GM03348 (cell line): ENCODE data around the gene MDH1.
"Not testable (repeated sequence)": the region's sequence is repeated elsewhere in the genome, so short reads cannot be mapped to it uniquely, and the experiment has no call there.

Experiments used
- DNase-seq: peaks from one replicate; pipeline ENCODE4 v3.0.0; 2012; ENCODE audit warnings: low spot score

MDH1 gene

DNA sequence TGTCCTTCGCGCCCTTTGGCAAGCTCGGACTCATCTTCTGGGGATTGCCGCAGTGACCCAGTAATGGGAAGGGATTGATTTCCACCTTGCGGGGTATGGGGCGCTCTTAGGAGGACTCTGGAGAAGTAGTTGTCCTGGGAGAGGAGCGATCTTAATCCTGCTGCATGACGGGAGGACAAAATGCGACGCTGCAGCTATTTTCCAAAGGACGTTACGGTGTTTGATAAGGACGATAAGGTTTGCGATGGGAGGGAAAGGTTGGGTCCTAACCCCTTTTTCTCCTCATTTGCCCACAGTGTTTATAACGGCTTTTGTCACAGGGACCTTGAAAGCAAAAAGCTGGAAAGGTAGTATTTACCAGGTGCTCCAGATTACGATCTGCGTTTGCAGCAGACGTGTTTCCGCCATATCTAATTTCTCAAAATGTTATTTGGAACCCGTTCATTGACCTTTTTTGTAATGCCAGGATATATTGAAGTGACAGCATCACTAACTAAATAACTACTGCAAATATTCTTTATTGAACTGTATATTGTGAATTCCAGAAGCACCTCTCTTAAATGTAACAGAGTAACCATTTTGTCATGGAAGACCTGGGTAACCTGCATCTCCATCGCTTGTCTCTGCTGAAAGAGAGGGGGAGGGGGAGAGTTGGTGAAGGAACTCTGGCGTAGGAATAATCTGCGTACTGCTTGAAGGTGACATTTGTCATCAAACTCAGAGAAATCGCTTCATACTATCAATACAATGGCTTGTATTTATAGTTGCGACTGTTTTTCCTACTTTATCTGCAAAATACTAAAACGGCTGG, 590 bp downstream of the MDH1 start:
- no peak for DNase-seq

DNA sequence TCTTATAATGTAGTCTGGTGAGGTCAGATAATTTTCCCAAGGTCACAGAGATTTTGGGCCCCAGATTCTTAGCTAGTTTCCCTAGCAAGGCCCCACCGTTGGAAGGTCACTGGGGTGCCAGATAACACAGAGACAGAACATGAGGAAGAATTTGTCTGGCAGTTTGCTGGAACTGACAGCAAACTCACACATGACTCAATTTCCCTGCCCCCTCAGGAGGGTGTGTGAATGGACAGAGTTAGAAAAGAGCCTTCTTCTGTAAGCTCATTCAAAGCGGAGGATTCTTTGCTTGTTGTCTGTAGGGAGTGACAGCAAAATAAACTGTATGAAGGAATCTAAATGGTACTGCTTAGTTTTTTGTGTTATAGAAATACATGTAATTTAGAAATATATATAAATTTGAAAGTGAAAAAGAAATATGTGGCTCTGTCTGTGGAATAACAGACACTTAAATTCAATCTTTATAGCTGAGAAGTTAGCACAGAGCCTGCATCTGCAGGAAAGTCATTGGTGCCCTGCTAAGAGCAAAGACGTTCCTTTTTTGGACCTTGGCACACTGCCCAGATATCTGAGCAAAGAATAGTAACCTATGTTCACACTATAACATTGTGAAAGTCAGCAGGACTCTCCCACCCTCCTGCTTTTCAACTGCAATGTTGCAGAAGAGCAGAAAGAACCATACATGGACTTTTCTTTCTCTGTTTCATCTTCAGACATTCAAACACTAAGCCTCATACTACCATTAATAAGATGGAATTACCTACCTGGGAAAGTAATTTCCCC, 2.1 kb downstream of the MDH1 start:
- DNase-seq = no peak

DNA sequence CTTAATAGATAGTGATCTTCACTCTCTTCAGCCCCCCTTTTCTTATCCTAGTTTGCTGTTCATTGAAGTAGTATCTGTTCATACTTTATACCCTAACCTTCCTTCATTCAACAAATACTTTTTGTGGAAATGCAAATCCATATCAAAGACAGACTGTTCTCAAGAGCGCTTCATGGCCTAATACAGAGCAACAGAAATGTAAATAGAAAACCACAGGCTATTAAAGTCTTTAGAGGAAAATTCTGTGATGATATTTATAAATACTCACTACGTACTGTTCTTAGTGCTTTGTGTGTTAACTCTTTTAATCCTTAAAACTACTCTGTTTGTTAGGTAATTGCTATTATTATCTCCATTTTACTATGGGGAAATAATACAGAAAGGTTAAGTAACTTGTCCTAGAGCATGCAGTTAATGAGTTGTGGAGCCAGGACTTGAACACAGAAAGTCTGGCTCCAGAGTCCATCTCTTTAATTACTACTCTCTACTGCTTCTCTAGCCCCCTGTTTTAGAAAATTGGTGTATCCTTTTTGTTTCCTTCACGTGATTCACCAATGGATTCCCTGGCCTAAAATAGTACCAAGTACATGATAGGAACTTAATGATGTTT, 2.9 kb downstream of the MDH1 start:
- DNase-seq = no peak

DNA sequence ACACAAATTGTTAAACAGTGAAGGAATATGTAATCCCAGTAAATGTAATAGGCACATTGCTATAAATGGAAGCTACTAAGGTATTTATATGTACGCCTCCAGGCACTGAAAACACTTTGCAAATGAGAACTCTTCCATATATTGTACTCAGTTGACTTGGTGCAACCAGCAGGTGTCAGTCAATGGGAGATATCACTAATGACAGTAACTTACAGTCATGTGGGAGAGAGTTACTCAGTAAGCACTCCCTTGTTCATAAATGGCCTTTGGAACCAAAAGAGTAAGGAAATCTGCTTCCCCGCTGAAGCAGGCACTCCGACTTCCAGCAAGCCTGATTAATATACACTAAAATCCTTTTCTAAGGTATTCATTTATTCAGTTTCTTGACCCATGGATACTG, 5.9 kb downstream of the MDH1 start:
- no peak for DNase-seq

DNA sequence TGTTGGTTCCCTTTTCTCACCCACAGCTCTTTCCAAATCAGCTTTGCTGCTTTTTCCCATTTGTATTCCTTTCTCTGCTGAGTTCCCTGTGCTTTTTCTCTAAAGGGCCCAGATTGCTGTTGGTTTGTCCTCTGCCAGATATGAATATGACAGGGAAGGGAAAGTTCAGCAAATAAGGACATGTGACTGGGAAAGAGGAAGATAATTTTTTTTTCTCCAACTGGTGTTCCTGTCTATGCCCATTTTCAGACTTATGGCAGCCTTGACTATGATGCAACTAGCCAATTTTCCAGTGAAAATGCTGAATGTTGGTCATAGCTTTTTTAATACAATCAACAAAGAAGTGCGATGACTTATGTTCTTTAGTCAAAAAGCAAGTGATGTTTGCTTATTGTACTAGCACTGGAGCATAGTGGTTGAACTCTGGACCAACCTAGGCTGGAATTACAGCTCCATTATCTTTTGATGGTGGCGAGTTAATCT, 7.7 kb downstream of the MDH1 start:
- DNase-seq = no peak

DNA sequence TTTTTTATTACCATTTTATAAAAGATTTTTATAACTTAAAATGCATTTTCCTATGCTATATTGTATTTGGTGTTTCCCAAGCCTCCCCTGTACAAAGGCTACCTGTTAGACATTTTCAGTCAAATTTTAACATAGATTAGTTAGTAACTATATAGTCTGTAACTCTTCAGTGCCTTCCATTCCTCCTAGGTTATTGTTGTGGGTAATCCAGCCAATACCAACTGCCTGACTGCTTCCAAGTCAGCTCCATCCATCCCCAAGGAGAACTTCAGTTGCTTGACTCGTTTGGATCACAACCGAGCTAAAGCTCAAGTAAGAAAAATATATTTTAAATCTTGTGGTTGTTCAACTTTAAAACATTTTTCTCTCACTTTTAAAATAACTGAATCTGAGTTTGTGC, 10.2 kb downstream of the MDH1 start:
- DNase-seq = no peak

DNA sequence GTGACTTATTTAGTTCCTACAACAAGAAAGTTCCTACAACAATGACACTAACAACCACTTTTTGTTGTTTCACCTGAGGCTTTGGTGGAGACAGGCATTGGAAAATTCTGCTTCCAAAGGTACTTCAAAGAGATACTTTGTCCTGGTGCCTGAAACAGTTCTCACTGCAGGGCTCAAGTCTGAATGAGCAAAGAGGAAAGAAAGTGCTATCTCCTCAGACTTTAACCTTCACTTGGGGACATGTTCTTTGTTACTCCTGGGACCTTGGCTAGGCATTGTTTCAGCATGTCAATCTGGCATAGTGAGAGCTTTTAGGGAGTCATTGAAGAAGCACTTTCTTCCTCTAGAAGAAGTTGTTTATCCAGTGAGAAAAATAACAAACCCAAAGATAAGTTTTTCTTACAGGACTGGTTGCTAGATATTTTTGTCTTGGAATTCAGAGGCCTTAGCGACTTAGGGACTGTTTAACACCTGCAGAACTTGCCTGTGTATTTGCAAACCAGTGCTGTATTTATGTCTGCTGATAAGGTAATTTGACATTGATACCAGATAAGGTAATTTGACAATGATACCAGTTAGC, 12.2 kb downstream of the MDH1 start:
- DNase-seq = no peak

DNA sequence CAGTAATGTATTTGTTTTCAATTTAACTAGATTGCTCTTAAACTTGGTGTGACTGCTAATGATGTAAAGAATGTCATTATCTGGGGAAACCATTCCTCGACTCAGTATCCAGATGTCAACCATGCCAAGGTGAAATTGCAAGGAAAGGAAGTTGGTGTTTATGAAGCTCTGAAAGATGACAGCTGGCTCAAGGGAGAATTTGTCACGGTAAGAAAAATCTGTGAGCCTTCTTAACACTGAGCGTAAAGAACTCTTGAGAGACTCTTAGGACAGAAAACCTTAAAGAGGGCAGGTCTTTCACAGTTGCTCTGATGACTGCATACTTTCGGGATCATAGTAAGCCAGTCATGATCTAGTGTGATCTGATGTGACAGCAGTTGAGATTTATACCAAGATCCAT, 15.9 kb downstream of the MDH1 start:
- no peak for DNase-seq

DNA sequence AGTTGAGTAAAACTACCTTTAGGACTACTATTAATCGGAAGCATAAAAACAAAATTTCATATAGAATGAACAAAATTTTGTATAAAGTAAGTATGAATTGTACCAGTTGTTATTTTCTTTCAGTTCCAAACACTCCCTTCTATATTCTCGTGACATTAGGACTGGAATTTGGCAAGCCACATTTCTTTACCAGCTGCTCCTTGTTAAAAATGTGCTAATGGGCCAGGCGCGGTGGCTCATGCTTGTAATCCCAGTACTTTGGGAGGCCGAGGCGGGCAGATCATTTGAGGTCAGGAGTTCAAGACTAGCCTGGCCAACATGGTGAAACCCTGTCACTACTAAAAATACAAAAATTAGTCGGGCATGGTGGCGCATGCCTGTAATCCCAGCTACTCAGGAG, 20.1 kb downstream of the MDH1 start:
- peak; percentile 48 for DNase-seq

DNA sequence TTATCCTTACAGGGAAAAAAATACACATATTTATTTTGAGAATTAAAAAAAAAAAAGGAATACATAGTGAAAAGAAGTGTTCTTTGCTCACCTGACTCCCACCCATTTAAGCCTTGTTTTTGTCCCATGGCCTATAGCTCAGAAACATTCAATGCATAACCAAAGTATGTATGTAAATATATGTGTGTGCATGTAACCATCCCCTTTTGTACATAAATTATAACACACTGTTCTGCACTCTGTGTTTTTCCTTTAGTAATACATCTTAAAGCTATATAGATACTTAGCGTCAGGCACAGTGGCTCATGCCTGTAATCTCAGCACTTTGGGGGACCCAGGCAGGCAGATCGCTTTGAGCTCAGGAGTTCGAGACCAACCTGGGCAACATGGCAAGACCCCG, 21.8 kb downstream of the MDH1 start:
- DNase-seq = no peak

DNA sequence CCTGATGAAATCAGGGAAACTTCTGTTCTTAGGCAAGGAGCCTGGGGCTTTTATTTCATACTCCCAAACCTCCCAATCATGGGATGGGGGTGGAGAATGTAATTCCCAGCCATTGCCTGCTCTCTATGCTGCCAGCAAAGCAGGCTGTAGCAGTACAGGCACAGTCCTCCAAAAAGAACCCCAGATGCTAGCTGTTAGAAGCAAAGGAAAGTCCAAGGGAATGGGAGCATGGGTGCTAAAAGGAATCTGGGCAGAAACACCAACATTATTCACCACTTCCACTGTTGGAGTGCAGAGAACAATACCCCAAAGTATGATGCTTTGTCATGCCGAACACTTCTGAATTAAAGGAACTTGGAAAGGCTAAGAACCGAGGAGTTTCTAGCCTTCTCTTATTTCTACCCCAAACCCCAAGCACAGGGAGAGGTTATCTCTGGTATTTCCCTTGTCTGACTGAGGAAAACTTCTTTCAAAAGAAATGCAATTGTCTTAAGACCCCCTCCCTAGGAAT, 24.7 kb downstream of the MDH1 start:
- DNase-seq = peak; percentile 9

DNA sequence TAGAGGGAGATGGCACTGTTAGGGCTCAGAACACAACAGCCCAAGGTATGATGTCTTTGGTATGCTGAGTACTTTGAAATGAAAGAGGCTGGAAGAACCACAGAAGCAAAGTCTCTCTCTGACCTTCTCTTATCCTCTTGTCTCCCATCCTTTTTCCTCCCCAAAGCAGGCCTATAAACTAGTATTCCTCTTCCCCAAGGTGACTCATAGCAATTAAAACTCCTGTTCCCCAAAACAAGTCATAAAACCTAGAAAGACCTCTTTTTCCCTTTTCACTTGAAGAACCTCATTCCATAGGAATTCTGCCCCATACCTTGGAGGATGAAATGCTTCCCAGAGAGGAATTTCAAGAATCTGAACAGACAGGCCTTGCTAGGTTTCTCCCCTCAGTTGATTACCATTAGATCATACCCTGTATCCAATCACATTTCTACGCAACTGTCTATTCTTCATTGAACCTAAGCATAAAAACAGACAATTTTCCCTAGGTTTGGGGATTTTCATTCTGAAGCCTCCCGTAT, 25.7 kb downstream of the MDH1 start:
- DNase-seq = peak; percentile 54

DNA sequence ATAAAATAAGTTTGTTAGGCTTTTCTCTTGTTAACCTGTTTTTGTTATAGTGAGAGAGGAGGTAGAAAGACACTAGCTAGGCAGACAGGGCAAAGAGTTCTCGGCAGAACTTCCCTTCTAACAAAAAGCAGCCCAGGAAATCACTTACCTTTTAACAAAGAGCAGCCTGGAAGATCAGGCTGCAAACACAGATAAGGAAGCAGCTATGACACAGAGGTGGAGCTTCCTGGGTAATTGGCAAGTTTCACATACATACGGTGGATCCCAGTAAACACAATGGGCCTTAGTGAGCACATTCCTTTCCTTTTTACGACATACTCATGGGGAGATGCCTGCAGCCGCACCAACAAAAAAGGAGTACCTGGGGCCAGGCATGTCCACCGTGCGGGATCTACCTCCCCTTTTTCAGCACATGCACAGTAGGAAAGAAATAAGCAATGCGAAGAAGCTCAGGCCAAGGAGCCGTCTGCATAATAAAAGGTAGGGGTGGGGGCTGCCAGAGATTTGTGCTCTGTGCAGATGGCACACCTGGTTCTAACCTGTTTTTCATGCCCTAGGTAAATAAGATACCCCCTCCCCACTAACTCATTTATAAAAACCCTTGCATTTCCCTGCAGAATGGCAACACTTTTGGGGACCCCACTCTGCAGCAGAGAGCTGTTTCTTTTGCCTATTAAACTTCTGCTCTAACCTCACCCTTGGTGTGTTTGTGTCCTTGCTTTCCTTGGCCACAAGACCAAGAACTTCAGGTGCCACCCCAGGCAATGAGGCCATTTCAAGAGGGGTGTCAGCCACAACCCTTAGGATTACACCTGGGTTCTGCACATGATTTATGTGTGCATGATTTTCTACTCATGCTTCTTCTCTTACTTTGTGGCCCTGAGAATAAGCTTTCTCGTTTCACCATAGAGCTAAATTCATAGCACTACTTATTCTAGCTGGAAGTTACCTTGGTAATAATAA, 26.5 kb downstream of the MDH1 start:
- no peak for DNase-seq

DNA sequence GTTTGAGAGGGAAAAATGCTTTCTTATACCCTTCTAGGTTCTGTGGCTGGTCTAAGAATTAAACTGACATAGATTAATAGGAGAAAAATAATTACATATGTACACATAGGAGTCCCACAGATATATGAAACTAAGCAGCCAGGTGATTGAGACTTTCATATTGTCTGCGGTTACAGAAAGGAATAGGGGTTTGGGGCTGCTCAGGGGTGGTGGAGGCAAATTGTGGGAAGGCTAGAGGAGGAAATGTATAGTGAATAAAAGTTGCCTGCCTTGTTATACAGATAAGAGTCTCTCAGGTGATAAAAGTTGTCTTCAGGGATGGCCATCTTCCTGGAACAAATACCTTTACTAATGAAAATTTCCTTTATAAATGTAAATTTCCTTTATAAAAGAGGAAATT, 28.6 kb downstream of the MDH1 start:
- no peak for DNase-seq

DNA sequence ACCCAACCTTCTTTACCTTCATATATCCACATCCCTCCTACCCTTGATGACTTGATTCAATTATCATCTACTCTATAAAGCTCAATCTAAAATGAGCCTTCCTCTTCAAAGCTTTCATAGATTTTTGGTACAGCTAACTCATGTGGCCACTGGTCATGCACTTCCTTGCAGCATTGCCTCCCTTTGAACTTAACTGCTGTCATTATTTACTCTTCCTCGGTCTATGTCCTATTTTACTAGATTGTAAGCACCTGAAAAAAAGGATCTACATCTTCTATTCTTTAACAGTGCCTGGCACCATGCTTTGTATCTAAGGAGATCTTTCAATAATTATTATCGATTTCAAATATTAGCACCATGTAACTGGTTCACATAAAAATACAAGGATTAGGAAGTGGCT, 30.6 kb downstream of the MDH1 start:
- DNase-seq = no peak

DNA sequence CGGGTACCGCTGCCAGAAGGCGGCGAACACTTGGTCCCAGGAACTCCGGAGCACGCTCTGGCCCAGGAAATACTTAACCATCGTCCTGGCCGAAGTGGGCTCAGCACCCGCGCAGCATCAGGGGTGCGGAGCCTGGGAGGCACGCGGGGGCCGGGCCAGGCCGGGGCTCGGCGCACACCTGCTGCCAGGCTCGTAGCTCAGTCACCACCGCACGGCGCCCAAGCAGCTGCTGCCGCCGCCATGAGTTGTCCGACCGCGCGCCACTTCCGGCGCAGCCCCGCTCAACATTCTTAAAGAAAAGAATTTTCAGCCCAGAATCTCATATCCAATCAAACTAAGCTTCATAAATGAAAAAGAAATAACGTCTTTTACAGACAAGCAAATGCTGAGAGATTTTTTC, 34.0 kb downstream of the MDH1 start:
- no peak for DNase-seq

DNA sequence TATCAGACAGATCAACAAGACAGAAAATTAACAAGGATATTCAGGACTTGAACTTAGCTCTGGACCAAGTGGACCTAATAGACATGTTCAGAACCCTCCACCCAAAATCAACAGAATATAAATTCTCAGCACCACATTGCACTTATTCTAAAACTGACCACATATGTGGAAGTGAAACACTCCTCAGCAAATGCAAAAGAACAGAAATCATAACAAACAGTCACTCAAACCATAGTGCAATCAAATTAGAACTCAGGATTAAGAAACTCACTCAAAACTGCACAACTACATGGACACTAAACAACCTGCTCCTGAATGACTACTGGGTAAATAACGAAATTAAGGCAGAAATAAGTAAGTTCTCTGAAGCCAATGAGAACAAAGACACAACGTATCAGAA, 35.0 kb downstream of the MDH1 start:
- not testable (repeated sequence) for DNase-seq

DNA sequence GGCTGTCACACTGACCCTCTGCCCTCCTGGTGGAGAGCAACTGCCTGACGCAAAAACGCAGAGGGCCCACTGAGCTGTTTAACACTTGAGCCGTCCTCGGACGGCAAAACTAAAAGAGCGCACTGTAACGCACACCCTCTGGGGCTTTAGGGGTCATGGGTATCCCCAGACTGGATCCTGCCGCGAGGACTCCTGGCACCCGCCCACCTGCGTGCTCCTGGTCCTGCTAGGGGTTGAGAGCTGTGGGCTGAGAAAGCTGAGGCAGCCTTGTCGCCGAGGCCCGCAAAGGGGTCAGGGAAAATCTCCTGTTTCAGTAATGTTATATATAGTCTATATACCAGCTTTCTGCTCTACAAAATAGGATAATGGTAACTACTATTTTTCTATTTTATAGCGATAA, 39.1 kb downstream of the MDH1 start:
- no peak for DNase-seq

DNA sequence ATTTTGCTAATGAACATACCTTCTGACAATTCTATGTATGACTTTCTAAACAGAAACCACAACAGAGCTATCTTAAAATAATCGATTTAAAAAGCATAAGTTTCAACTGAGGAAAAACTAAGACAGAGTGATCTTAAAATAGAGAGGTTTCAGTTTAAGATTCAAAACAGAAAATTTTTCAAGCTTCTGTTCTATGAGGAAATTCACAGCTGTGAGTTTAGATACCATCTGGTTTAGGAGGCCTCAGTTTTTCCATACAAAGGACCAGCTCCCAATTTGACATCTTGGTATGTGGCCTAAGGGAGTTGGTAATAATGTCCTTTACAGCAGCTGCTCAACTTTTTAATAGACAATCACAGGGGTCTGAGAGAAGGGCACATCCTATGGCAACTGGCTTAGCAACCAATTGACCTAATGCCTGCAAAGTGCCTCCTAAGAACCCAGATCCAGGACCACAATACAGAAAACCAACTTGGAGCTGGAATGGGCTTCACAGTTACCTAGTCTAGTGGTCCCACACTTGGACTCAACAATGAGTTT, 39.7 kb downstream of the MDH1 start:
- no peak for DNase-seq

DNA sequence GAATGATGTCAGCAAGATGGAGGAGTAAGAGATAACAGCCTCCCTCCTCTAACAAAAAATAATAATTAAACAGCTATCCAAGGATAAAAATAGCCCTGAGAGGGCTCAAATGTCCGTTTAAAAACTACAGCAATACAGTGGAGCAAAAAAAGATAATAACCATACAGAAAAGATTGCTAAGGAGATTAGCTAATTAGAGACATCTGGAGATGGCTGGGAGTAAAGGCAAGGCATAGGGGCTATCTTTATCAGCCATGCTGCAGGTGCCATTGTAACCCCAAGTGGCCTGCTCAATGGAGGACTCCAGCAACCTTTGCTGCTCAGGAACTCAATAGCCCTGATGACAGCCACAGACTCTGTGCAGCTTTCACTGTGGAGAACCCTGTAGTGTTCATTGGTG, 42.7 kb downstream of the MDH1 start:
- DNase-seq = no peak

DNA sequence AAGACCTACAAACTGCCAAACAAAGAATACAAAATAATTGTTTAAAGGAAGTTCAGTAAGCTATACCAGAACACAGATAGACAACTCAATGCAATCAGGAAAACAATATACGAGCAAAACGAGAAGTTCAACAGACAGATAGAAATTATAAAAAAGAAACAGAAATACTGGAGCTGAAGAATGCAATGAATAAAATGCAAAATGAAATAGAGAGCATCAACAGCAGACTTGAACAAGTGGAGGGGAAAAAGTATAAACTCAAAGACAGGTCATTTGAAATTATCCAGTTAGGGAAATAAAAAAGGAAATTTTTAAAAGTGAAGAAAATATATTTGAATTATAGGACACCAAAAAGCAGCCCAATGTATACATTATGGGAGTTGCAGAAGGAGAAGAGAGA, 43.6 kb downstream of the MDH1 start:
- no peak for DNase-seq
